ENCODE results near the gene RAD9A. TPM values are rescaled to one million over a fixed set of nuclear protein-coding genes. Genes with fewer than 3 reads are reported as not detected.
A peak's percentile ranks its signal among the peaks of the same experiment; 100 is the strongest.

Gene RAD9A
- total and polyA plus RNA-seq, 2 of the 4 experiments (the other 2 are of a cell fraction) = 2.0 to 10.3 TPM

- Histone ChIP-seq H3K27ac (ENCODE audit: insufficient read depth, low read length) (peak overlapping the region; percentile 30; the same call in 1 of the 2 replicates), H2AFZ (replicated peaks; ENCODE audit: low read length, poor library complexity) (peak overlapping the region; percentile 99), H2BK15ac (ENCODE audit: low read depth, low read length) (no peak overlapping the region), H3K79me1 (ENCODE audit: low read depth in 1 of 2, low read length in 2 of 2) (no peaks in the 10 kb centered on the region), H4K5ac (ENCODE audit: low read depth, low read length) (no peak overlapping the region), H2AK9ac (replicated peaks; ENCODE audit: low read depth, low read length, poor library complexity) (peak overlapping the region; percentile 94), H3K4ac (ENCODE audit: low read depth, low read length) (peak overlapping the region; percentile 48; the same call in 1 of the 2 replicates), H4K20me1 (ENCODE audit: insufficient read depth, low read length) (no peaks in the 10 kb centered on the region), H3K56ac (ENCODE audit: extremely low read depth, insufficient read depth, low read length) (0 out of 2 replicates have a peak overlapping the region, but pooled peaks have one; percentile 6), H3K4me2 (ENCODE audit: low read depth, low read length) (peak overlapping the region; percentile 72), H4K8ac (ENCODE audit: low read depth in 2 of 2, low read length in 2 of 2) (peak overlapping the region in 1 of 2 experiments; percentile 74; a peak in 2 of 4 replicates), H4K91ac (ENCODE audit: insufficient read depth, low read depth, low read length) (peak overlapping the region; percentile 26; the same call in 1 of the 2 replicates), H2BK120ac (ENCODE audit: low read depth, low read length) (no peak overlapping the region), H3K23ac (ENCODE audit: low read depth, low read length) (0 out of 2 replicates have a peak overlapping the region, but pooled peaks have one; percentile 1), H3K4me1 (ENCODE audit: control insufficient read depth, insufficient read depth, low read length) (peaks cover 5% of the 10 kb centered on the region; the same call in 1 of the 2 replicates), H3K4me3 (ENCODE audit: insufficient read depth, low read depth, low read length) (peak overlapping the region; percentile 55), H3K18ac (ENCODE audit: low read depth, low read length) (no peak overlapping the region), H3K9me3 (ENCODE audit: control insufficient read depth, insufficient read depth, low read length) (no peaks in the 10 kb centered on the region), H3K9ac (ENCODE audit: low read depth, low read length) (peak overlapping the region; percentile 48; the same call in 1 of the 2 replicates), H3K27me3 (ENCODE audit: control insufficient read depth, insufficient read depth, low read length) (peaks cover 1% of the 10 kb centered on the region; the same call in 1 of the 2 replicates), H3K9me1 (ENCODE audit: insufficient read depth, low read length) (no peaks in the 10 kb centered on the region), H2BK20ac (ENCODE audit: low read depth, low read length) (no peak overlapping the region), H3K14ac (replicated peaks; ENCODE audit: low read depth, low read length) (no peak overlapping the region), H2AK5ac (ENCODE audit: low read depth, low read length) (peak overlapping the region; percentile 73), H2BK5ac (ENCODE audit: low read depth, low read length, poor library complexity, severe bottlenecking) (no peak overlapping the region), H3K36me3 (ENCODE audit: control insufficient read depth, insufficient read depth, low read length) (no peaks in the 10 kb centered on the region)
- intact Hi-C loops (cut with micrococcal nuclease) = loop anchor here (5.0 kb wide), 1 partner anchor 62 kb away; the partner anchor contains the start of gene AIP
- ChIA-PET POLR2A (ENCODE audit: unreplicated experiment) (no interaction called here), CTCF (interaction anchor here (1.8 kb wide), 1 partner anchor 19 kb away, joined by 7 read pairs; the partner anchor contains the start of gene PPP1CA)
- WGBS, 2 experiments (ENCODE audit: extremely low coverage in 2 of 2, insufficient read length in 1 of 2) = 54% methylated on average over 3 of the region's 15 CpGs; no CpG with 5 or more reads in 1 of the 2 experiments
- dilution Hi-C loops (cut with HindIII; ENCODE audit: low sequenced_read_pairs, unreplicated experiment) = no loop called here
- in situ Hi-C loops (cut with MboI; ENCODE audit: low sequenced_read_pairs) = no loop called here
- no TSS peak for BruUV-seq (replicated peaks)
- DNase-seq (no peak), ATAC-seq (ENCODE audit: low read depth) (no peak)
- TF ChIP-seq USF2 (IDR thresholded peaks at IDR 0.05; ENCODE audit: low read depth, low read length) (no peak), NFE2L2 (IDR thresholded peaks at IDR 0.05; ENCODE audit: low read depth, low read length) (no peak), ELK1 (IDR thresholded peaks at IDR 0.05; ENCODE audit: borderline replicate concordance, low read depth, low read length) (no peak), BHLHE40 (IDR thresholded peaks at IDR 0.05; ENCODE audit: low read depth, low read length) (no peak), RFX5 (IDR thresholded peaks at IDR 0.05; ENCODE audit: low read depth, low read length) (no peak), CTCF (conservative IDR thresholded peaks at IDR 0.05; ENCODE audit: low read depth, low read length) (no peak), CHD1 (IDR thresholded peaks at IDR 0.05; ENCODE audit: low read depth, low read length) (no peak), CEBPB (IDR thresholded peaks at IDR 0.05; ENCODE audit: low read depth, low read length) (no peak), POLR2A (IDR thresholded peaks at IDR 0.05; ENCODE audit: low read depth, low read length) (no peak), FOS (IDR thresholded peaks at IDR 0.05; ENCODE audit: low read depth, low read length) (no peak), SMC3 (IDR thresholded peaks at IDR 0.05; ENCODE audit: low read depth, low read length) (no peak), MAZ (IDR thresholded peaks at IDR 0.05; ENCODE audit: borderline replicate concordance, low read depth, low read length) (no peak)
Observed at GRCh38 chr11:67420147-67420645, 28.4 kb downstream of the RAD9A start.
